GM12878 (cell line): ENCODE measurements around the gene BORCS5. TPM values are rescaled to one million over a fixed set of nuclear protein-coding genes. Genes with fewer than 3 reads are reported as not detected.

Experiments used
- BACH1 ChIP-seq: fragments of 450-650 bp; IDR thresholded peaks from 2 replicates; pipeline ENCODE4 v1.6.1; 2017; ENCODE audit warnings: mild to moderate bottlenecking, borderline replicate concordance
- BRCA1 ChIP-seq: IDR thresholded peaks from 2 replicates; pipeline ENCODE4 v1.6.1; 2011; ENCODE audit warnings: low read depth, low read length, improper control_type of control experiment
- CREM ChIP-seq: IDR thresholded peaks from 2 replicates; pipeline ENCODE4 v1.6.1; 2014; ENCODE audit warnings: antibody characterized with exemption, low read depth
- EGR1 ChIP-seq, 2 experiments: IDR thresholded peaks; 1 replicate in 1 of 2; 2 replicates in 1 of 2; pipeline ENCODE4 v1.6.1; 2011 to 2012; ENCODE audit warnings: low read depth in 2 of 2, low read length in 2 of 2, borderline replicate concordance in 1 of 2, mild to moderate bottlenecking in 1 of 2, moderate library complexity in 1 of 2
- FOXK2 ChIP-seq: fragments of 450-650 bp; IDR thresholded peaks from 2 replicates; pipeline ENCODE4 v1.6.1; 2017; ENCODE audit warnings: mild to moderate bottlenecking, moderate library complexity
- FOXM1 ChIP-seq: IDR thresholded peaks from 2 replicates; pipeline ENCODE4 v1.6.1; 2012; ENCODE audit warnings: low read depth, mild to moderate bottlenecking, inconsistent platforms, low read length, moderate library complexity
- GABPA ChIP-seq: IDR thresholded peaks from 2 replicates; pipeline ENCODE4 v1.6.1; 2014; ENCODE audit warnings: antibody characterized with exemption, low read depth, mild to moderate bottlenecking, inconsistent platforms
- HCFC1 ChIP-seq: fragments of 150-350 bp; IDR thresholded peaks from 2 replicates; pipeline ENCODE4 v1.6.1; 2014; ENCODE audit warnings: low read length
- KAT2A ChIP-seq: conservative IDR thresholded peaks from 2 replicates; pipeline ENCODE4 v1.6.1; 2011; ENCODE audit warnings: low read depth, low read length; ENCODE audit not compliant: control insufficient read depth
- MTA2 ChIP-seq: fragments of 450-650 bp; IDR thresholded peaks from 2 replicates; pipeline ENCODE4 v1.6.1; 2016; ENCODE audit warnings: low read depth, mild to moderate bottlenecking, moderate library complexity
- NFIC ChIP-seq: IDR thresholded peaks from 2 replicates; pipeline ENCODE4 v1.6.1; 2012; ENCODE audit warnings: low read depth, mild to moderate bottlenecking, inconsistent platforms, low read length, moderate library complexity
- NRF1 ChIP-seq: conservative IDR thresholded peaks from 2 replicates; pipeline ENCODE4 v1.6.1; 2011; ENCODE audit warnings: mild to moderate bottlenecking, low read depth, low read length, improper control_type of control experiment
- RAD21 ChIP-seq: IDR thresholded peaks from 2 replicates; pipeline ENCODE4 v1.6.1; 2011; ENCODE audit warnings: mild to moderate bottlenecking, low read depth, low read length, moderate library complexity; ENCODE audit not compliant: insufficient read depth
- RCOR1 ChIP-seq: conservative IDR thresholded peaks from 2 replicates; pipeline ENCODE4 v1.6.1; 2012; ENCODE audit warnings: low read depth, low read length, improper control_type of control experiment
- RELA ChIP-seq: fragments of 450-650 bp; IDR thresholded peaks from 2 replicates; pipeline ENCODE4 v1.8.0; 2014; ENCODE audit warnings: borderline replicate concordance; ENCODE audit not compliant: partially characterized antibody
- SRF ChIP-seq, 2 experiments: IDR thresholded peaks; 2 replicates each; pipeline ENCODE4 v1.6.1; 2011; ENCODE audit warnings: low read depth in 2 of 2, low read length in 2 of 2, mild to moderate bottlenecking in 1 of 2, moderate library complexity in 1 of 2
- STAT3 ChIP-seq: IDR thresholded peaks from 2 replicates; pipeline ENCODE4 v1.6.1; 2011; ENCODE audit warnings: low read depth, low read length, improper control_type of control experiment
- WRNIP1 ChIP-seq: IDR thresholded peaks from 2 replicates; pipeline ENCODE4 v1.6.1; 2011; ENCODE audit warnings: low read depth, low read length, improper control_type of control experiment, borderline replicate concordance
- ZNF384 ChIP-seq: IDR thresholded peaks from 2 replicates; pipeline ENCODE4 v1.6.1; 2012; ENCODE audit warnings: low read depth, mild to moderate bottlenecking, low read length, improper control_type of control experiment, borderline replicate concordance
- polyA plus RNA-seq, 11 experiments: library from polyadenylated mRNA; depleted of rRNA in 4 of 11; unstranded in 6 of 11; stranded (reverse) in 5 of 11; fragments of >200 nt; fragmentation: Nextera tagmentation in 4 of 11; fragmentation: Illumina TruSeq in 1 of 11; extraction: Ambion mirVana in 4 of 11; extraction: Trizol in 1 of 11; gene quantifications; 1 replicate in 1 of 11; 2 replicates in 10 of 11; pipeline versions ENCODE4 v1.2.1 to v1.2.3, GENCODE V29; 2011 to 2016; ENCODE audit warnings: inconsistent platforms in 2 of 11, missing spikeins in 2 of 11, low read depth in 1 of 11
- total RNA-seq, 4 experiments: library from RNA; depleted of rRNA in 3 of 4; stranded (reverse); fragments of >200 nt in 3 of 4; fragmentation: Illumina TruSeq in 1 of 4; extraction: Trizol in 1 of 4; gene quantifications; 2 replicates each; pipeline versions ENCODE4 v1.2.1 to v1.2.3, GENCODE V29; 2013 to 2021
- TF ChIP-seq, protein P1 (sequence below): IDR thresholded peaks from 2 replicates; pipeline ENCODE4 v1.6.1; 2012; ENCODE audit warnings: low read length, inconsistent platforms
- TF ChIP-seq, protein P2 (sequence below): fragments of 450-650 bp; IDR thresholded peaks from 2 replicates; pipeline ENCODE4 v1.6.1; 2016; ENCODE audit warnings: mild to moderate bottlenecking
- TF ChIP-seq, protein P3 (sequence below): fragments of 450-650 bp; IDR thresholded peaks from 2 replicates; pipeline ENCODE4 v1.6.1; 2017; ENCODE audit warnings: mild to moderate bottlenecking, low read depth, inconsistent platforms; ENCODE audit not compliant: poor library complexity, severe bottlenecking
- TF ChIP-seq, protein P4 (sequence below): IDR thresholded peaks from 2 replicates; pipeline ENCODE4 v1.6.1; 2012; ENCODE audit warnings: mild to moderate bottlenecking, low read depth, low read length

Gene BORCS5
- total and polyA plus RNA-seq, 10 of the 15 experiments (the other 5 are each of a cell fraction or from before 2014, with no cell fraction given): 1.4 to 39.7 (median 16.1) TPM

DNA sequence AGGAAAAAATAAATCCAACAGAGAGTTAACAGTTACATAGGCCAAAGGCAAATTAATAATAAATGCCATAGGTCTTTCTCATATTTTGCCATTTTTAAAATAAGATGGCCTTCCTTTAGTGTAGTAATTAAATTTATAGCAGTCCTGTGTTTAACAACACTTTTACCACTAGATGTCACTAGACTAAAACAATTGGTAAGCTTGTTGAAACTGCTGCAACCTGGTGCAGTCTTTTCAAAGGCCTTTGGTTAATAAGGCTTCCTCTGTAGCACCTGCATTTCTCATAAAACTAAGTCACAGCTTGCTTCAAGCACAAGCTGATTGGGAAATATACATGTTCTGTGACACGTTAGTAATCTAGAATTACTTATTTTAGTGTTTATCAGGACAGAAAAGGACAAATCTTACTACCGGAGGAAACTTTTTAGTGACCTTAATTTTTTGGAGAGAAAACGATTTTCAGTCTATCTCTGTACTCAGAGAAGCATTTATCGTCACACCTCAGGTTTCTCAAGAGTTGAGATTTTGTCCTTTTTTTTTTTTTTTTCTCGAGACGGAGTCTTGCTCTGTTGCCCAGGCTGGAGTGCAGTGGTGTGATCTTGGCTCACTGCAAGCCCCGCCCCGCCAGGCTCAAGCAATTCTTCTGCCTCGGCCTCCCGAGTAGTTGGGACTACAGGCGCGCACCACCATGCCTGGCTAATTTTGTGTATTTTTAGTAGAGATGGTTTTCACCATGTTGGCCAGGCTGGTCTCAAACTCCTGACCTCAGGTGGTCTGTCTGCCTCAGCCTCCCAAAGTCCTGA, 20.0 kb downstream of the BORCS5 start (continued):
- TF ChIP-seq BACH1: no peak
- TF ChIP-seq NFIC: no peak
- TF ChIP-seq, protein P1, sequence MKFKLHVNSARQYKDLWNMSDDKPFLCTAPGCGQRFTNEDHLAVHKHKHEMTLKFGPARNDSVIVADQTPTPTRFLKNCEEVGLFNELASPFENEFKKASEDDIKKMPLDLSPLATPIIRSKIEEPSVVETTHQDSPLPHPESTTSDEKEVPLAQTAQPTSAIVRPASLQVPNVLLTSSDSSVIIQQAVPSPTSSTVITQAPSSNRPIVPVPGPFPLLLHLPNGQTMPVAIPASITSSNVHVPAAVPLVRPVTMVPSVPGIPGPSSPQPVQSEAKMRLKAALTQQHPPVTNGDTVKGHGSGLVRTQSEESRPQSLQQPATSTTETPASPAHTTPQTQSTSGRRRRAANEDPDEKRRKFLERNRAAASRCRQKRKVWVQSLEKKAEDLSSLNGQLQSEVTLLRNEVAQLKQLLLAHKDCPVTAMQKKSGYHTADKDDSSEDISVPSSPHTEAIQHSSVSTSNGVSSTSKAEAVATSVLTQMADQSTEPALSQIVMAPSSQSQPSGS: no peak
- TF ChIP-seq, protein P2, sequence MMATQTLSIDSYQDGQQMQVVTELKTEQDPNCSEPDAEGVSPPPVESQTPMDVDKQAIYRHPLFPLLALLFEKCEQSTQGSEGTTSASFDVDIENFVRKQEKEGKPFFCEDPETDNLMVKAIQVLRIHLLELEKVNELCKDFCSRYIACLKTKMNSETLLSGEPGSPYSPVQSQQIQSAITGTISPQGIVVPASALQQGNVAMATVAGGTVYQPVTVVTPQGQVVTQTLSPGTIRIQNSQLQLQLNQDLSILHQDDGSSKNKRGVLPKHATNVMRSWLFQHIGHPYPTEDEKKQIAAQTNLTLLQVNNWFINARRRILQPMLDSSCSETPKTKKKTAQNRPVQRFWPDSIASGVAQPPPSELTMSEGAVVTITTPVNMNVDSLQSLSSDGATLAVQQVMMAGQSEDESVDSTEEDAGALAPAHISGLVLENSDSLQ: no peak
- no peak for TF ChIP-seq FOXK2
- TF ChIP-seq, protein P3, sequence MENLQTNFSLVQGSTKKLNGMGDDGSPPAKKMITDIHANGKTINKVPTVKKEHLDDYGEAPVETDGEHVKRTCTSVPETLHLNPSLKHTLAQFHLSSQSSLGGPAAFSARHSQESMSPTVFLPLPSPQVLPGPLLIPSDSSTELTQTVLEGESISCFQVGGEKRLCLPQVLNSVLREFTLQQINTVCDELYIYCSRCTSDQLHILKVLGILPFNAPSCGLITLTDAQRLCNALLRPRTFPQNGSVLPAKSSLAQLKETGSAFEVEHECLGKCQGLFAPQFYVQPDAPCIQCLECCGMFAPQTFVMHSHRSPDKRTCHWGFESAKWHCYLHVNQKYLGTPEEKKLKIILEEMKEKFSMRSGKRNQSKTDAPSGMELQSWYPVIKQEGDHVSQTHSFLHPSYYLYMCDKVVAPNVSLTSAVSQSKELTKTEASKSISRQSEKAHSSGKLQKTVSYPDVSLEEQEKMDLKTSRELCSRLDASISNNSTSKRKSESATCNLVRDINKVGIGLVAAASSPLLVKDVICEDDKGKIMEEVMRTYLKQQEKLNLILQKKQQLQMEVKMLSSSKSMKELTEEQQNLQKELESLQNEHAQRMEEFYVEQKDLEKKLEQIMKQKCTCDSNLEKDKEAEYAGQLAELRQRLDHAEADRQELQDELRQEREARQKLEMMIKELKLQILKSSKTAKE: peak; percentile 73
- TF ChIP-seq CREM: no peak
- TF ChIP-seq RELA: no peak
- TF ChIP-seq, protein P4, sequence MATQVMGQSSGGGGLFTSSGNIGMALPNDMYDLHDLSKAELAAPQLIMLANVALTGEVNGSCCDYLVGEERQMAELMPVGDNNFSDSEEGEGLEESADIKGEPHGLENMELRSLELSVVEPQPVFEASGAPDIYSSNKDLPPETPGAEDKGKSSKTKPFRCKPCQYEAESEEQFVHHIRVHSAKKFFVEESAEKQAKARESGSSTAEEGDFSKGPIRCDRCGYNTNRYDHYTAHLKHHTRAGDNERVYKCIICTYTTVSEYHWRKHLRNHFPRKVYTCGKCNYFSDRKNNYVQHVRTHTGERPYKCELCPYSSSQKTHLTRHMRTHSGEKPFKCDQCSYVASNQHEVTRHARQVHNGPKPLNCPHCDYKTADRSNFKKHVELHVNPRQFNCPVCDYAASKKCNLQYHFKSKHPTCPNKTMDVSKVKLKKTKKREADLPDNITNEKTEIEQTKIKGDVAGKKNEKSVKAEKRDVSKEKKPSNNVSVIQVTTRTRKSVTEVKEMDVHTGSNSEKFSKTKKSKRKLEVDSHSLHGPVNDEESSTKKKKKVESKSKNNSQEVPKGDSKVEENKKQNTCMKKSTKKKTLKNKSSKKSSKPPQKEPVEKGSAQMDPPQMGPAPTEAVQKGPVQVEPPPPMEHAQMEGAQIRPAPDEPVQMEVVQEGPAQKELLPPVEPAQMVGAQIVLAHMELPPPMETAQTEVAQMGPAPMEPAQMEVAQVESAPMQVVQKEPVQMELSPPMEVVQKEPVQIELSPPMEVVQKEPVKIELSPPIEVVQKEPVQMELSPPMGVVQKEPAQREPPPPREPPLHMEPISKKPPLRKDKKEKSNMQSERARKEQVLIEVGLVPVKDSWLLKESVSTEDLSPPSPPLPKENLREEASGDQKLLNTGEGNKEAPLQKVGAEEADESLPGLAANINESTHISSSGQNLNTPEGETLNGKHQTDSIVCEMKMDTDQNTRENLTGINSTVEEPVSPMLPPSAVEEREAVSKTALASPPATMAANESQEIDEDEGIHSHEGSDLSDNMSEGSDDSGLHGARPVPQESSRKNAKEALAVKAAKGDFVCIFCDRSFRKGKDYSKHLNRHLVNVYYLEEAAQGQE: no peak
- TF ChIP-seq HCFC1: no peak
- TF ChIP-seq ZNF384: no peak
- TF ChIP-seq RCOR1: no peak
- TF ChIP-seq SRF (IDR thresholded peaks at IDR 0.05; ENCODE audit: low read depth in 2 of 2, low read length in 2 of 2): no peak
- peak; percentile 98 for TF ChIP-seq RAD21
- peak; percentile 63 for TF ChIP-seq FOXM1
- TF ChIP-seq WRNIP1: no peak
- no peak for TF ChIP-seq MTA2
- no peak for TF ChIP-seq NRF1
- no peak for TF ChIP-seq BRCA1
- TF ChIP-seq GABPA: no peak
- no peak for TF ChIP-seq EGR1 (IDR thresholded peaks at IDR 0.05; ENCODE audit: borderline replicate concordance in 1 of 2, low read depth in 2 of 2, low read length in 2 of 2)
- no peak for TF ChIP-seq KAT2A
- TF ChIP-seq STAT3: no peak
